Esophagus squamous epithelium (tissue), 5 donors: ENCODE measurements around the gene PTPN5. TPM values are rescaled to one million over a fixed set of nuclear protein-coding genes. Genes with fewer than 3 reads are reported as not detected.

Experiments used
- DNase-seq: peaks from one replicate; lab custom pipeline; 2025; lab: John Stamatoyannopoulos, UW
- H3K27ac ChIP-seq, 4 donors: fragments of 200-600 bp; sonication (generic); one replicate each; pipeline ENCODE4 v1.5.1; 2016 to 2019; ENCODE audit warnings: mild to moderate bottlenecking in 1 of 4
- H3K27me3 ChIP-seq, 4 donors: fragments of 200-600 bp; sonication (generic); 1 replicate in 3 of 4; 2 replicates in 1 of 4; pipeline versions ENCODE4 v1.5.1 to v1.6.0; 2017 to 2021; ENCODE audit warnings: antibody characterized with exemption in 1 of 4
- H3K36me3 ChIP-seq, 3 donors: fragments of 200-600 bp; sonication (generic); one replicate each; pipeline ENCODE4 v1.5.1; 2016 to 2019
- H3K4me1 ChIP-seq, 3 donors: fragments of 200-600 bp; sonication (generic); one replicate each; pipeline ENCODE4 v1.5.1; 2017 to 2019
- H3K4me3 ChIP-seq, 4 donors: fragments of 200-600 bp; sonication (generic); 1 replicate in 3 of 4; 2 replicates in 1 of 4; pipeline ENCODE4 v1.5.1; 2016 to 2019; ENCODE audit warnings: mild to moderate bottlenecking in 2 of 4, moderate library complexity in 1 of 4
- H3K9me3 ChIP-seq, 3 donors: fragments of 200-600 bp; sonication (generic); one replicate each; pipeline ENCODE4 v1.5.1; 2016 to 2019
- CTCF ChIP-seq, 6 experiments: fragments of 450-650 bp in 4 of 6; fragments of 200-600 bp in 2 of 6; sonication (generic) in 2 of 6; IDR thresholded peaks; one replicate each; pipeline ENCODE4 v1.5.1; 2016 to 2019; ENCODE audit warnings: antibody characterized with exemption in 6 of 6, mild to moderate bottlenecking in 4 of 6, moderate library complexity in 4 of 6
- POLR2A ChIP-seq, 4 donors: fragments of 450-650 bp; IDR thresholded peaks; one replicate each; pipeline ENCODE4 v1.6.1; 2017; ENCODE audit warnings: antibody characterized with exemption in 4 of 4, mild to moderate bottlenecking in 4 of 4, moderate library complexity in 3 of 4
- WGBS, 2 donors: methylation state at CpG; one replicate each; pipeline ENCODE4 v1.1.5; 2018; 5-methylcytosine and 5-hydroxymethylcytosine counted together
- intact Hi-C: fragments of 100-400 bp; cut with DNase I; formaldehyde crosslinking; loops from one replicate; pipeline ENCODE4 v1.15.0; 2022
- total RNA-seq, 4 donors: library from RNA; depleted of rRNA; stranded (reverse); fragments of >200 nt; gene quantifications; one replicate each; pipeline ENCODE4 v1.1.0, GENCODE V29; 2016
- donor health status: DM: yes; HTN: yes; CAD: no.

PTPN5 gene
- total RNA-seq, 4 donors from 2014 or later, result 0.18 to 0.95 (median 0.58) TPM

- Histone ChIP-seq H3K9me3 (no peaks in the 10 kb centered on the region), H3K27ac (no peak overlapping the region), H3K27me3 (peaks cover 0 to 7% (median 0%) of the 10 kb centered on the region in 4 donors), H3K36me3 (no peaks in the 10 kb centered on the region), H3K4me1 (peaks cover 0 to 7% (median 0%) of the 10 kb centered on the region in 3 donors), H3K4me3 (no peak overlapping the region)
- TF ChIP-seq CTCF (IDR thresholded peaks at IDR 0.05) (no peak), POLR2A (IDR thresholded peaks at IDR 0.05) (no peak)
- DNase-seq, result no peak
- intact Hi-C loops, result no loop called here
- 33 to 92% methylated on average over 1 to 2 of the region's 3 CpGs for WGBS, 2 donors
These were observed 30.5 kb downstream of the PTPN5 start for GRCh38 chr11:18761144-18761543.

DNA sequence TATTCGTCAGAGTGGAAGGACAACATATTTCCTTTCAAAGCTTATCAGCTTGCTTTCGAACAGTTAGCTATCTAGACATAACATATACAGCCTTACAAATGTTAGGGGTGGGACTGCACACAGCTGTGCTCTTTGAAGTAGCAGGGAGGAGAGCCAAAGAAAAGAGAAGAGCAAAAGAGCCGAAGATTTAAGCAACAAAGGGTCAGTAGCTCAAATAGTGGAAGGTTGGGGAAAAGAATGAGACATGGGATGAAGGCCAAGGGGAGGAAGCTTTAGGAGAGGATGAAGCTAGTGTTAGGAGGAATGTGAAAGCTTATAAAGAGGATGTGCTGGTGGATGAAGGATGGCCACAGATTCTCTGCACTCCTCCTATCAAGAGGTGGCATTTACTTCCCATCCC lies 33.8 kb downstream of the PTPN5 start:
- H3K27ac ChIP-seq, result no peak overlapping the region
- WGBS, 2 donors, result 13 to 39% methylated on average over 2 to 3 of the region's 3 CpGs
- H3K4me3 ChIP-seq, result no peak overlapping the region
- no peaks in the 10 kb centered on the region for H3K9me3 ChIP-seq
- intact Hi-C loops, result no loop called here
- DNase-seq, result no peak
- H3K36me3 ChIP-seq, result no peaks in the 10 kb centered on the region
- no peaks in the 10 kb centered on the region for H3K27me3 ChIP-seq
- TF ChIP-seq POLR2A (IDR thresholded peaks at IDR 0.05) (no peak), CTCF (IDR thresholded peaks at IDR 0.05) (no peak)
- no peaks in the 10 kb centered on the region for H3K4me1 ChIP-seq

DNA sequence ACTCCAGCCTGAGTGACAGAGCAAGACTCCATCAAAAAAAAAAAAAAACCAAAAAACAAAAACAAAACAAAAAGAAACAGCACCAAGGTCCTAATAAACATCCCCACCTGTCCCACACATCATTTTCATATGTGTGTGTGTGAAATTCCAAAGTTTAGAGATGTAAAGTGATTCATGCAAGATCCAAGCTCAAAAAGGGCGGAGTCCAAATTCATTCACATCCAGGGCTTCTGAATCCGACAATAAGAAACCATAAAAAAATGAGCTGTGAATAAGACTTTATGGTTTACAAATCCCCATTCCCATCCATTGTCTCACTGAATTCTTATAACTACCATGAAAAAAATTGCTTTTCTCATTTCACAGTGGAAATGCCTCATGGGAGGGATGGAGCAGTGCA lies 34.7 kb downstream of the PTPN5 start:
- H3K4me3 ChIP-seq, result no peak overlapping the region
- 76 to 82% methylated on average over 2 of the region's 2 CpGs for WGBS, 2 donors
- no peak overlapping the region for H3K27ac ChIP-seq
- TF ChIP-seq CTCF (IDR thresholded peaks at IDR 0.05), result no peak
- TF ChIP-seq POLR2A (IDR thresholded peaks at IDR 0.05), result no peak
- no peaks in the 10 kb centered on the region for H3K4me1 ChIP-seq
- DNase-seq, result no peak
- intact Hi-C loops, result no loop called here
- H3K27me3 ChIP-seq, result no peaks in the 10 kb centered on the region
- no peaks in the 10 kb centered on the region for H3K9me3 ChIP-seq
- H3K36me3 ChIP-seq, result no peaks in the 10 kb centered on the region

GRCh38 chr11:18754308-18754707 lies 37.3 kb downstream of the PTPN5 start:
- Histone ChIP-seq H3K4me3 (no peak overlapping the region), H3K36me3 (no peaks in the 10 kb centered on the region), H3K27ac (no peak overlapping the region), H3K9me3 (no peaks in the 10 kb centered on the region), H3K4me1 (peaks cover 0 to 13% (median 10%) of the 10 kb centered on the region in 3 donors), H3K27me3 (no peaks in the 10 kb centered on the region)
- 43 to 44% methylated on average over 4 of the region's 5 CpGs for WGBS, 2 donors
- TF ChIP-seq POLR2A (IDR thresholded peaks at IDR 0.05), result no peak
- no peak for TF ChIP-seq CTCF (IDR thresholded peaks at IDR 0.05)
- intact Hi-C loops, result no loop called here
- DNase-seq, result no peak

DNA sequence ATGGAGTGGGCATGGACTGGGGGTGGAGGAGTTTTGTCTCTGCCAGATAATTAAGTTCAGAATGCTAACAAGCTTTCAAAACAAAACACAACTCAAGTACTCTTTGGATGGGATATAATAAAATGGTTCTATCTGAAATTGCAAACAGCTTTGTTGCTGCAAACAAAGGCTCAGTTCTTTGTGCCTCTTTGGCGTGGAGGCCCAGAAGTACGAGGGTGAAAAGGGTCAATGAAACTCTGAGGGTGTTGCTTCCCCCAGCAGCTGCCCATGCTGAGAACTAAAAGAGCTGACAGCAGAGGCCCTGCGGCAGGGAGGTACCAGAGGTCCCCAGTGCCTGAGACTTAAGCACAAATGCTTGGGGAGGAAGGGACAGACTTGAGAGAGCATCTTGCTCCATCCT lies 39.1 kb downstream of the PTPN5 start:
- peaks cover 0 to 18% (median 11%) of the 10 kb centered on the region in 3 donors for H3K4me1 ChIP-seq
- no peak overlapping the region for H3K4me3 ChIP-seq
- 28 to 44% methylated on average over 3 of the region's 3 CpGs for WGBS, 2 donors
- DNase-seq, result no peak
- H3K27ac ChIP-seq, result no peak overlapping the region
- no peaks in the 10 kb centered on the region for H3K9me3 ChIP-seq
- no peaks in the 10 kb centered on the region for H3K36me3 ChIP-seq
- TF ChIP-seq CTCF (IDR thresholded peaks at IDR 0.05) (no peak), POLR2A (IDR thresholded peaks at IDR 0.05) (no peak)
- intact Hi-C loops, result no loop called here
- no peaks in the 10 kb centered on the region for H3K27me3 ChIP-seq
